SU-DHL-6 (cell line): ENCODE results near the gene FAM3B.

Source experiments
- H2AFZ ChIP-seq: fragments of 200-600 bp; sonication (generic); 2 replicates; pipeline ENCODE4 v1.6.1; 2014; ENCODE audit warnings: low read depth, mild to moderate bottlenecking, moderate library complexity, mixed read lengths, antibody characterized with exemption, low read length; ENCODE audit not compliant: severe bottlenecking
- H3F3A ChIP-seq: fragments of 200-600 bp; shearing (Covaris generic); 2 replicates; pipeline ENCODE4 v1.6.0; 2016; ENCODE audit warnings: antibody characterized with exemption, mild to moderate bottlenecking; ENCODE audit not compliant: insufficient read depth
- H3K27ac ChIP-seq: fragments of 200-600 bp; sonication (generic); 2 replicates; pipeline ENCODE4 v1.5.1; 2016; ENCODE audit warnings: low read depth, mild to moderate bottlenecking, low read length, moderate library complexity, mixed read lengths
- H3K27me3 ChIP-seq: fragments of 200-600 bp; sonication (generic), shearing (Covaris generic); 2 replicates; pipeline ENCODE4 v1.6.0; 2014; ENCODE audit warnings: mild to moderate bottlenecking, low read length
- H3K36me3 ChIP-seq: fragments of 200-600 bp; sonication (generic); 2 replicates; pipeline ENCODE4 v1.6.1; 2014; ENCODE audit warnings: mild to moderate bottlenecking, low read length, mixed read lengths
- H3K4me2 ChIP-seq: fragments of 300-600, 200-600 bp; shearing (Covaris generic), sonication (generic); 2 replicates; pipeline ENCODE4 v1.6.0; 2014; ENCODE audit warnings: low read length, low read depth, mild to moderate bottlenecking; ENCODE audit not compliant: poor library complexity, severe bottlenecking
- H3K4me3 ChIP-seq: fragments of 200-600 bp; sonication (generic); 2 replicates; pipeline ENCODE4 v1.5.1; 2014; ENCODE audit warnings: antibody characterized with exemption, low read length, mild to moderate bottlenecking, mixed read lengths; ENCODE audit not compliant: insufficient read depth, poor library complexity, severe bottlenecking
- H3K79me2 ChIP-seq: fragments of 200-600 bp; sonication (generic); 2 replicates; pipeline ENCODE4 v1.6.1; 2014; ENCODE audit warnings: mild to moderate bottlenecking, low read length, moderate library complexity; ENCODE audit not compliant: insufficient read depth
- H3K9ac ChIP-seq: fragments of 200-600 bp; sonication (generic); 2 replicates; pipeline ENCODE4 v1.7.0; 2014; ENCODE audit warnings: mild to moderate bottlenecking, low read length
- H3K9me2 ChIP-seq: fragments of 200-600 bp; sonication (generic); replicated peaks from 2 replicates; pipeline ENCODE4 v1.6.1; 2014; ENCODE audit warnings: low read length; ENCODE audit not compliant: insufficient read depth
- H3K9me3 ChIP-seq: fragments of 200-600 bp; sonication (generic); 2 replicates; pipeline ENCODE4 v1.6.1; 2014; ENCODE audit warnings: low read length, mixed read lengths; ENCODE audit not compliant: insufficient read depth
- H4K20me1 ChIP-seq: fragments of 200-600 bp; sonication (generic); 2 replicates; pipeline ENCODE4 v1.6.1; 2014; ENCODE audit warnings: low read depth, mild to moderate bottlenecking, antibody characterized with exemption, low read length, moderate library complexity, mixed read lengths
- EZH2phosphoT487 ChIP-seq: fragments of 200-600 bp; sonication (generic), shearing (Covaris generic); conservative IDR thresholded peaks from 2 replicates; pipeline ENCODE4 v1.6.1; 2018; ENCODE audit warnings: mild to moderate bottlenecking, antibody characterized with exemption, low read length, moderate library complexity, mixed read lengths
- TF ChIP-seq, protein P1 (sequence below): fragments of 200-600 bp; sonication (generic); IDR thresholded peaks from one replicate; pipeline ENCODE4 v1.5.1; 2017; ENCODE audit warnings: antibody characterized with exemption, mild to moderate bottlenecking, low read length, moderate library complexity; ENCODE audit not compliant: insufficient read depth, poor library complexity, severe bottlenecking

FAM3B gene

DNA sequence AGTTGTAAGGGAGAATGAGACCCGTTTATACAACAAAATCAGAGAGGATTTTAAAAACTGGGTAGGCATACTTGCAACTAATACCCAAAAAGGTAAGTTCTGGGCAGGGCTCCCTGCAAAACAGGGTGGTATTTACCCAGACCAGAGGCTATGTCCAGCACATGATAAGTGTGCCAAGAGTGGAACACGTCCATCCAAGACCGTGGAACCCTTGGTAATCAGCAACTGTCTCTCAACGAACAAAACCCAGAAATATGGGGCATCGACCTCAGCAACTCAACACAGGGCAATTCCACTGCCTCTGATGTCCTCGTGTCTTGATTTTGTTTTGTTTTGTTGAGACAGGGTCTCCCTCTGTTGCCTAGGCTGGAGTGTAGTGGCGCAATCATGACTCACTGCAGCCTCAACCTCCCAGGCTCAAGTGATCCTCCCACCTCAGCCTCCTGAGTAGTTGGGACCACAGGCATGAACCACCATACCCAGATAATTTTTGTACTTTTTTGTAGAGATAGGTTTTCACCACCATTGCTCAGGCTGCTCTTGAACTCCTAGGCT is 82.7 kb downstream of the FAM3B start:
- Histone ChIP-seq H2AFZ (no peak overlapping the region), H3K9ac (no peak overlapping the region), H3K9me2 (no peaks in the 10 kb centered on the region), H3K4me3 (no peak overlapping the region), H3K9me3 (no peaks in the 10 kb centered on the region), H3K4me2 (no peak overlapping the region), H3K27ac (no peak overlapping the region), H3K36me3 (peaks cover 9% of the 10 kb centered on the region; the same call in 1 of the 2 replicates), H3K27me3 (no peaks in the 10 kb centered on the region), H3F3A (no peaks in the 10 kb centered on the region), H3K79me2 (no peaks in the 10 kb centered on the region), H4K20me1 (no peaks in the 10 kb centered on the region)
- no peak for TF ChIP-seq EZH2phosphoT487
- TF ChIP-seq, protein P1, sequence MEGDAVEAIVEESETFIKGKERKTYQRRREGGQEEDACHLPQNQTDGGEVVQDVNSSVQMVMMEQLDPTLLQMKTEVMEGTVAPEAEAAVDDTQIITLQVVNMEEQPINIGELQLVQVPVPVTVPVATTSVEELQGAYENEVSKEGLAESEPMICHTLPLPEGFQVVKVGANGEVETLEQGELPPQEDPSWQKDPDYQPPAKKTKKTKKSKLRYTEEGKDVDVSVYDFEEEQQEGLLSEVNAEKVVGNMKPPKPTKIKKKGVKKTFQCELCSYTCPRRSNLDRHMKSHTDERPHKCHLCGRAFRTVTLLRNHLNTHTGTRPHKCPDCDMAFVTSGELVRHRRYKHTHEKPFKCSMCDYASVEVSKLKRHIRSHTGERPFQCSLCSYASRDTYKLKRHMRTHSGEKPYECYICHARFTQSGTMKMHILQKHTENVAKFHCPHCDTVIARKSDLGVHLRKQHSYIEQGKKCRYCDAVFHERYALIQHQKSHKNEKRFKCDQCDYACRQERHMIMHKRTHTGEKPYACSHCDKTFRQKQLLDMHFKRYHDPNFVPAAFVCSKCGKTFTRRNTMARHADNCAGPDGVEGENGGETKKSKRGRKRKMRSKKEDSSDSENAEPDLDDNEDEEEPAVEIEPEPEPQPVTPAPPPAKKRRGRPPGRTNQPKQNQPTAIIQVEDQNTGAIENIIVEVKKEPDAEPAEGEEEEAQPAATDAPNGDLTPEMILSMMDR: no peak

DNA sequence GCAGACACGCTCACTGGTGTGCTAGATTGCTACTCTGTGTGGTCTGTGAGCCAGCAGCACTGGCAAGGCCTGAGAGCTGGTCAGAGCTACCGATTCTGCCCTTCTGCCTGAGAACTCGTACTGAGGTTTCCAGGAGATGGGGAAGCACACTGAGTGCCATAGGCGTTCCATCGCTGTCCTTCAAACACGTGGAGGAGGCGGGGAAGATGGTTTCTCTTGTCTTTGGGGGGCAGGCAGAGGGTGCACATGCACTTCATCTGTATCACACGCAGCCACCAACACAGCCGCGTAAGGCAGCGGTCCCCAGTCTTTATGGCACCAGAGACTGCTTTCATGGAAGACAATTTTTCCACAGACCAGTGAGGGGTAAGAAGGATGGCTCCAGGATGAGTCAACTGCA is 85.6 kb downstream of the FAM3B start:
- TF ChIP-seq, protein P1: no peak
- no peak for TF ChIP-seq EZH2phosphoT487
- Histone ChIP-seq H3K9me3 (no peaks in the 10 kb centered on the region), H3K4me2 (no peak overlapping the region), H3K79me2 (no peaks in the 10 kb centered on the region), H3F3A (no peaks in the 10 kb centered on the region), H3K9me2 (no peaks in the 10 kb centered on the region), H4K20me1 (no peaks in the 10 kb centered on the region), H3K36me3 (peaks cover 12% of the 10 kb centered on the region; the same call in 1 of the 2 replicates), H3K27ac (no peak overlapping the region), H3K9ac (no peak overlapping the region), H3K4me3 (no peak overlapping the region), H2AFZ (no peak overlapping the region), H3K27me3 (no peaks in the 10 kb centered on the region)

DNA sequence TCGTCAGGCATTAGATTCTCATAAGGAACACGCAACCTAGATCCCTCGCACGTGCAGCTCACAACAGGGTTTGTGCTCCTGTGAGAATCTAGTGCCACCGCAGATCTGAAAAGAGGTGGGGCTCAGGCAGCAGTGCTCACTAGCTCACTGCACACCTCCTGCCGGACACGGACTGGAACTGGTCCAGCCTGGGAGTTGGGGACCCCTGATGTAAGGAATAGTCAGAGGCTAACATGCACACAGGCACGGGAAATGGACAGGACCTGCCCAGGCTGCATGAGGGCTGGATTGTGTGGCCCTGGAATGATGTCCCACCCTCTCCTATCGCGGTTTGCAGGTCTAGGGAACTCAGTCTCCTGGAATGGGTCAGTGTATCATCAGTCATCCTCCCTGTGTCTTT is 86.2 kb downstream of the FAM3B start:
- Histone ChIP-seq H3K9me2 (no peaks in the 10 kb centered on the region), H3K9ac (no peak overlapping the region), H3K4me3 (no peak overlapping the region), H3K27ac (no peak overlapping the region), H3K79me2 (no peaks in the 10 kb centered on the region), H4K20me1 (no peaks in the 10 kb centered on the region), H3K36me3 (peaks cover 12% of the 10 kb centered on the region; the same call in 1 of the 2 replicates), H3F3A (no peaks in the 10 kb centered on the region), H2AFZ (no peak overlapping the region), H3K4me2 (no peak overlapping the region), H3K27me3 (no peaks in the 10 kb centered on the region), H3K9me3 (no peaks in the 10 kb centered on the region)
- TF ChIP-seq EZH2phosphoT487: no peak
- TF ChIP-seq, protein P1: no peak

DNA sequence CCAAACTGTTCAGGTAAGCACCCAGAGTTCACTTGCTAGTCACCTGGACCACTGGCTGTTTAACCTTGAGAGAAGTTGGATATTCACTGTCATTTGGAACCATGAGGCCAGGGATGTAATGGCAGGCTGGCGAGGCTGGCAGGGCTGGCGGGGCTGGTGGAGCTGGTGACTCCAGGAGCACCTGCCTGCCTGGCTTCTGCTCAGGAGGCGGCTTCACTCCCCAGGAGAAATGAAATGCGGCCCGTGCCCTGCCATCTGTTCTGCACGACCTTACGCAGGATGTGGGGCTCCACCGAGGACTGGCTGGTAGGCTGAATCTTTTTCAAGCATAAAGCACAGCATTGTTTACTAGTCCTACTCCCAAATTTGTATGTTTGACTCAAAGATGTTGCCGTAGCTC is 86.7 kb downstream of the FAM3B start:
- no peak overlapping the region for H3K4me3 ChIP-seq
- H3K9ac ChIP-seq: no peak overlapping the region
- H3K9me2 ChIP-seq: no peaks in the 10 kb centered on the region
- H4K20me1 ChIP-seq: no peaks in the 10 kb centered on the region
- no peaks in the 10 kb centered on the region for H3F3A ChIP-seq
- H3K79me2 ChIP-seq: no peaks in the 10 kb centered on the region
- H3K4me2 ChIP-seq: no peak overlapping the region
- H3K27me3 ChIP-seq: no peaks in the 10 kb centered on the region
- H3K27ac ChIP-seq: no peak overlapping the region
- peaks cover 11% of the 10 kb centered on the region; the same call in 1 of the 2 replicates for H3K36me3 ChIP-seq
- TF ChIP-seq, protein P1: no peak
- no peak for TF ChIP-seq EZH2phosphoT487
- no peak overlapping the region for H2AFZ ChIP-seq
- no peaks in the 10 kb centered on the region for H3K9me3 ChIP-seq
